PC-3 (cell line): ENCODE results near the gene PHF2. TPM values are rescaled to one million over a fixed set of nuclear protein-coding genes. Genes with fewer than 3 reads are reported as not detected.

Experiments
- ATAC-seq: fragments of 200-7000 bp; cut with Tn5 transposase; 2 replicates; pipeline ENCODE4 v1.9.1; 2020; ENCODE audit warnings: mild to moderate bottlenecking, moderate library complexity
- BruUV-seq: library from RNA; stranded (reverse); fragments of 400-500 nt; replicated peaks from 2 replicates; lab custom pipeline; 2021; lab: Mats Ljungman, UMichigan
- CTCF ChIA-PET: fragments of 300-600 bp; sonication (Branson Sonifier 250); formaldehyde crosslinking; loops from one replicate; lab custom pipeline; 2022; ENCODE audit warnings: antibody characterized with exemption; lab: Charles Lee
- POLR2A ChIA-PET: fragments of 300-600 bp; sonication (Branson Sonifier 250); formaldehyde crosslinking; loops from one replicate; lab custom pipeline; 2022; ENCODE audit warnings: antibody characterized with exemption; ENCODE audit not compliant: unreplicated experiment; lab: Charles Lee
- DNase-seq: peaks from one replicate; pipeline ENCODE4 v3.0.0-alpha.2; 2015
- H2AFZ ChIP-seq: fragments of 300-600 bp; sonication (generic); 2 replicates; pipeline ENCODE4 v1.6.0; 2016; ENCODE audit warnings: antibody characterized with exemption, low read length
- H3F3A ChIP-seq: fragments of 300-600 bp; sonication (generic); one replicate; pipeline ENCODE4 v1.6.0; 2017; ENCODE audit warnings: antibody characterized with exemption, low read length, control low read depth, mild to moderate bottlenecking; ENCODE audit not compliant: unreplicated experiment
- H3K27ac ChIP-seq: fragments of 300-600 bp; sonication (generic); 2 replicates; pipeline ENCODE4 v1.5.1; 2016; ENCODE audit warnings: mild to moderate bottlenecking, low read length
- H3K27me3 ChIP-seq: fragments of 300-600 bp; sonication (generic); 2 replicates; pipeline ENCODE4 v1.6.1; 2016; ENCODE audit warnings: low read length, mixed read lengths
- H3K36me3 ChIP-seq: fragments of 300-600 bp; sonication (generic); 2 replicates; pipeline ENCODE4 v1.6.1; 2016; ENCODE audit warnings: low read depth, mixed run types, low read length, mixed read lengths
- H3K4me1 ChIP-seq: fragments of 300-600 bp; sonication (generic); 2 replicates; pipeline ENCODE4 v1.5.1; 2016; ENCODE audit warnings: low read length; ENCODE audit not compliant: insufficient read depth
- H3K4me2 ChIP-seq: fragments of 300-600 bp; sonication (generic); 2 replicates; pipeline ENCODE4 v1.6.0; 2016; ENCODE audit warnings: low read length
- H3K4me3 ChIP-seq: fragments of 300-600 bp; sonication (generic); 2 replicates; pipeline ENCODE4 v1.5.1; 2016; ENCODE audit warnings: mild to moderate bottlenecking, low read length, mixed read lengths
- H3K79me2 ChIP-seq: fragments of 300-600 bp; sonication (generic); 2 replicates; pipeline ENCODE4 v1.6.1; 2017; ENCODE audit warnings: low read length, mixed read lengths
- H3K9ac ChIP-seq: fragments of 300-600 bp; sonication (generic); 2 replicates; pipeline ENCODE4 v1.6.0; 2016; ENCODE audit warnings: mild to moderate bottlenecking, low read length
- H3K9me2 ChIP-seq: fragments of 300-600 bp; sonication (generic); replicated peaks from 2 replicates; pipeline ENCODE4 v1.6.1; 2016; ENCODE audit warnings: mixed run types, low read length, mixed read lengths
- H3K9me3 ChIP-seq: fragments of 300-600 bp; sonication (generic); 2 replicates; pipeline ENCODE4 v1.6.1; 2016; ENCODE audit warnings: low read length, mixed read lengths
- H4K20me1 ChIP-seq: fragments of 300-600 bp; sonication (generic); 2 replicates; pipeline ENCODE4 v1.6.1; 2016; ENCODE audit warnings: low read length, mixed read lengths
- EZH2 ChIP-seq: fragments of 300-600 bp; sonication (generic); IDR thresholded peaks from one replicate; pipeline ENCODE4 v1.6.1; 2017; ENCODE audit warnings: antibody characterized with exemption, mild to moderate bottlenecking, low read length; ENCODE audit not compliant: unreplicated experiment
- EZH2phosphoT487 ChIP-seq: fragments of 300-600 bp; sonication (generic); IDR thresholded peaks from 2 replicates; pipeline ENCODE4 v1.6.1; 2018; ENCODE audit warnings: mild to moderate bottlenecking, antibody characterized with exemption, low read length, borderline replicate concordance
- intact Hi-C: fragments of 100-400 bp; cut with micrococcal nuclease; formaldehyde crosslinking; loops from 2 replicates; pipeline ENCODE4 v1.9.0; 2023
- total RNA-seq: library from RNA; depleted of rRNA; stranded (reverse); fragments of >200 nt; gene quantifications from 2 replicates; pipeline ENCODE4 v1.2.3, GENCODE V29; 2014
- TF ChIP-seq, protein P1 (sequence below): fragments of 300-600 bp; sonication (generic); conservative IDR thresholded peaks from 2 replicates; pipeline ENCODE4 v1.5.1; 2017; ENCODE audit warnings: antibody characterized with exemption, low read depth, mild to moderate bottlenecking, low read length

The PHF2 gene
- total RNA-seq, 1 experiment from 2014 or later = 10.6 TPM

DNA sequence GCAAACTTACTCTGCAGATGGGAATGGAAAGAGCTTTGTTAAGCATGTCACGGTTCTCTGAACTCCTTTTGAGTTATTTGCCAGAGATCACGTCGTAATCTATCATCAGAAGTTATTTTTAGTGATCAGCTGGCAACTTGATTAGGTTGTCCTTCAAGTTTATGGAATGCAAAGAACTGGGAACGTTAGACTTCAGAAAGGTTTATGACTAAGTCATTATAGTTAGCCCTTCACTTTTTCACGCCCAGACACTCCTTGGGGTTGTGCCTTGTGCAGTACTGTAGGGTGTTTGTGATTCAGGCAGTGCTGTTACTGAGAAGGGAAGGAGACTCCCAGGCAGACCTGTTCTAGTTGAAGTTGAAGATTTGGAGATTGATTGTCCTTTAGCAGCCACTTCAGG lies 26.8 kb upstream of the PHF2 start:
- Histone ChIP-seq H3K27me3 (no peaks in the 10 kb centered on the region), H3K79me2 (no peaks in the 10 kb centered on the region), H3K27ac (no peak overlapping the region), H3K4me3 (no peak overlapping the region), H4K20me1 (no peaks in the 10 kb centered on the region), H3K9ac (no peak overlapping the region), H3K4me1 (no peaks in the 10 kb centered on the region), H3F3A (no peaks in the 10 kb centered on the region), H3K9me3 (no peaks in the 10 kb centered on the region), H3K36me3 (peaks cover 14% of the 10 kb centered on the region), H3K4me2 (no peak overlapping the region), H3K9me2 (no peaks in the 10 kb centered on the region), H2AFZ (no peak overlapping the region)
- TF ChIP-seq EZH2phosphoT487 (no peak), EZH2 (no peak)
- TF ChIP-seq, protein P1, sequence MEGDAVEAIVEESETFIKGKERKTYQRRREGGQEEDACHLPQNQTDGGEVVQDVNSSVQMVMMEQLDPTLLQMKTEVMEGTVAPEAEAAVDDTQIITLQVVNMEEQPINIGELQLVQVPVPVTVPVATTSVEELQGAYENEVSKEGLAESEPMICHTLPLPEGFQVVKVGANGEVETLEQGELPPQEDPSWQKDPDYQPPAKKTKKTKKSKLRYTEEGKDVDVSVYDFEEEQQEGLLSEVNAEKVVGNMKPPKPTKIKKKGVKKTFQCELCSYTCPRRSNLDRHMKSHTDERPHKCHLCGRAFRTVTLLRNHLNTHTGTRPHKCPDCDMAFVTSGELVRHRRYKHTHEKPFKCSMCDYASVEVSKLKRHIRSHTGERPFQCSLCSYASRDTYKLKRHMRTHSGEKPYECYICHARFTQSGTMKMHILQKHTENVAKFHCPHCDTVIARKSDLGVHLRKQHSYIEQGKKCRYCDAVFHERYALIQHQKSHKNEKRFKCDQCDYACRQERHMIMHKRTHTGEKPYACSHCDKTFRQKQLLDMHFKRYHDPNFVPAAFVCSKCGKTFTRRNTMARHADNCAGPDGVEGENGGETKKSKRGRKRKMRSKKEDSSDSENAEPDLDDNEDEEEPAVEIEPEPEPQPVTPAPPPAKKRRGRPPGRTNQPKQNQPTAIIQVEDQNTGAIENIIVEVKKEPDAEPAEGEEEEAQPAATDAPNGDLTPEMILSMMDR = no peak
- intact Hi-C loops = no loop called here
- CTCF ChIA-PET = no interaction called here
- POLR2A ChIA-PET = no interaction called here
- no peak for ATAC-seq
- BruUV-seq = no TSS peak
- no peak for DNase-seq

DNA sequence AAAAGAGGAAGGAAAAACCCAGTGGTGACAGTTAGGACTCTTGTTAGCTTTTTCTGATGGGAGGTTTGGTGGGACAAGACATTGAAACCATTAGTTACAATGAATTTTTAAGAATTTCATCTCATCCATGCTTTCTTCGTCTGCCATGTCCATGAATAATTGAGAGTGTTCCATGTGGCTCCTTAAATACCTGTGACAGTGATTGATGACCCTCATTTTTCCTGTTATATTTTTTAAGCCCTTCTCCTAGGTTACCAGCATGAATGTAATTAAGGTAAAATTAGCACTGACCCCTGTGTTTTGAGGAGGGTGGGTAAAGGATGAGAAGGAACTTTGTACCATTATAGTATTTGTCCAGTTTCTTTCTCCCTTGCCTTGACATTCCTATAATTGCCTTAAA lies 23.5 kb upstream of the PHF2 start:
- ATAC-seq (no peak), DNase-seq (no peak)
- no TSS peak for BruUV-seq
- H3K9ac ChIP-seq = no peak overlapping the region
- no peak overlapping the region for H2AFZ ChIP-seq
- H3K27me3 ChIP-seq = no peaks in the 10 kb centered on the region
- POLR2A ChIA-PET = no interaction called here
- no peaks in the 10 kb centered on the region for H3K4me1 ChIP-seq
- no peak overlapping the region for H3K4me2 ChIP-seq
- H3K9me3 ChIP-seq = no peaks in the 10 kb centered on the region
- no peaks in the 10 kb centered on the region for H4K20me1 ChIP-seq
- H3K36me3 ChIP-seq = peaks cover 18% of the 10 kb centered on the region
- CTCF ChIA-PET = no interaction called here
- H3K9me2 ChIP-seq = no peaks in the 10 kb centered on the region
- H3K79me2 ChIP-seq = no peaks in the 10 kb centered on the region
- intact Hi-C loops = no loop called here
- H3K4me3 ChIP-seq = no peak overlapping the region
- no peaks in the 10 kb centered on the region for H3F3A ChIP-seq
- TF ChIP-seq EZH2 = no peak
- TF ChIP-seq, protein P1 = no peak
- no peak for TF ChIP-seq EZH2phosphoT487
- H3K27ac ChIP-seq = no peak overlapping the region

DNA sequence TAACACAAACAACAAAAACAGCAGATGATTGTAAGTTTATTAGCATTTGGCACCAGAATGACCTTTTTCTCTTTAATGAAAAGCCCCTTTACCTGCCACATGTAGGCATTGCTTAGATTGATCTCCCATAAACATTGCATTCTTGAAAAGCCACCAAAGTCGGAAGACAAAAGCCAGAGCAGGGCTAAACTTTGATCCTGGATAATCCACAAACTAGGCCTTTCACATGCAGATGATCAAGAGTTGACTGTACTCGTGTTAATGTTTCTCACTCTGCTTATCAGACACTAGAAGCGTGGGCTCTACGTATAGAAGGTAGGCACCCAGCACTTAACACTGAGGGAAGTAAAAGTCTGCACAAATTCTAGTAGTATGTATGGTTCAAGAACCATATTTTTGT lies 21.0 kb upstream of the PHF2 start:
- Histone ChIP-seq H3F3A (no peaks in the 10 kb centered on the region), H3K79me2 (no peaks in the 10 kb centered on the region), H3K9me2 (no peaks in the 10 kb centered on the region), H3K9ac (no peak overlapping the region), H3K27ac (no peak overlapping the region), H2AFZ (no peak overlapping the region), H3K4me3 (no peak overlapping the region), H3K4me2 (no peak overlapping the region), H3K27me3 (no peaks in the 10 kb centered on the region), H3K9me3 (no peaks in the 10 kb centered on the region), H3K4me1 (no peaks in the 10 kb centered on the region), H4K20me1 (no peaks in the 10 kb centered on the region), H3K36me3 (peaks cover 18% of the 10 kb centered on the region)
- TF ChIP-seq, protein P1 = no peak
- TF ChIP-seq EZH2 (no peak), EZH2phosphoT487 (no peak)
- ATAC-seq = no peak
- intact Hi-C loops = no loop called here
- BruUV-seq = no TSS peak
- no peak for DNase-seq
- CTCF ChIA-PET = no interaction called here
- POLR2A ChIA-PET = no interaction called here
